BE2C (cell line): ENCODE results near the gene ARHGAP5.

Source experiments
- DNase-seq: peaks from one replicate; pipeline ENCODE4 v3.0.0-alpha.2; 2020
- H3K27me3 ChIP-seq: fragments of 250-450 bp; sonication (Bioruptor Pico); 2 replicates; pipeline ENCODE4 v1.5.1; 2020; ENCODE audit warnings: mild to moderate bottlenecking
- H3K36me3 ChIP-seq: fragments of 250-450 bp; sonication (Bioruptor Pico); 2 replicates; pipeline ENCODE4 v1.5.1; 2020; ENCODE audit warnings: mild to moderate bottlenecking
- H3K4me1 ChIP-seq: fragments of 250-450 bp; sonication (Bioruptor Pico); 2 replicates; pipeline ENCODE4 v1.5.1; 2020
- H3K4me3 ChIP-seq: 2 replicates; pipeline ENCODE4 v1.5.1; 2011; ENCODE audit warnings: low read depth, low read length
- H3K9me3 ChIP-seq: fragments of 250-450 bp; sonication (Bioruptor Pico); 2 replicates; pipeline ENCODE4 v1.5.1; 2020
- TF ChIP-seq, protein P1 (sequence below): IDR thresholded peaks from 2 replicates; pipeline ENCODE4 v1.5.1; 2012; ENCODE audit warnings: mild to moderate bottlenecking, low read depth, low read length

The ARHGAP5 gene

GRCh38 chr14:32083789-32084188 is 6.7 kb downstream of the ARHGAP5 start:
- Histone ChIP-seq H3K4me3 (no peak overlapping the region), H3K9me3 (no peaks in the 10 kb centered on the region), H3K4me1 (no peaks in the 10 kb centered on the region), H3K27me3 (no peaks in the 10 kb centered on the region), H3K36me3 (no peaks in the 10 kb centered on the region)
- DNase-seq: no peak
- TF ChIP-seq, protein P1, sequence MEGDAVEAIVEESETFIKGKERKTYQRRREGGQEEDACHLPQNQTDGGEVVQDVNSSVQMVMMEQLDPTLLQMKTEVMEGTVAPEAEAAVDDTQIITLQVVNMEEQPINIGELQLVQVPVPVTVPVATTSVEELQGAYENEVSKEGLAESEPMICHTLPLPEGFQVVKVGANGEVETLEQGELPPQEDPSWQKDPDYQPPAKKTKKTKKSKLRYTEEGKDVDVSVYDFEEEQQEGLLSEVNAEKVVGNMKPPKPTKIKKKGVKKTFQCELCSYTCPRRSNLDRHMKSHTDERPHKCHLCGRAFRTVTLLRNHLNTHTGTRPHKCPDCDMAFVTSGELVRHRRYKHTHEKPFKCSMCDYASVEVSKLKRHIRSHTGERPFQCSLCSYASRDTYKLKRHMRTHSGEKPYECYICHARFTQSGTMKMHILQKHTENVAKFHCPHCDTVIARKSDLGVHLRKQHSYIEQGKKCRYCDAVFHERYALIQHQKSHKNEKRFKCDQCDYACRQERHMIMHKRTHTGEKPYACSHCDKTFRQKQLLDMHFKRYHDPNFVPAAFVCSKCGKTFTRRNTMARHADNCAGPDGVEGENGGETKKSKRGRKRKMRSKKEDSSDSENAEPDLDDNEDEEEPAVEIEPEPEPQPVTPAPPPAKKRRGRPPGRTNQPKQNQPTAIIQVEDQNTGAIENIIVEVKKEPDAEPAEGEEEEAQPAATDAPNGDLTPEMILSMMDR: no peak

- no peak for DNase-seq
Observed at GRCh38 chr14:32085182-32085844, 8.2 kb downstream of the ARHGAP5 start.

GRCh38 chr14:32085845-32086383 is 8.8 kb downstream of the ARHGAP5 start:
- no peaks in the 10 kb centered on the region for H3K27me3 ChIP-seq
- no peaks in the 10 kb centered on the region for H3K9me3 ChIP-seq
- no peak for DNase-seq
- H3K4me1 ChIP-seq: no peaks in the 10 kb centered on the region
- H3K36me3 ChIP-seq: no peaks in the 10 kb centered on the region; the same call in 1 of the 2 replicates
- no peak overlapping the region for H3K4me3 ChIP-seq
- TF ChIP-seq, protein P1: no peak

More at GRCh38 chr14:32085182-32085844, 8.2 kb downstream of the ARHGAP5 start:
- Histone ChIP-seq H3K9me3 (no peaks in the 10 kb centered on the region), H3K27me3 (no peaks in the 10 kb centered on the region), H3K36me3 (no peaks in the 10 kb centered on the region), H3K4me3 (no peak overlapping the region), H3K4me1 (no peaks in the 10 kb centered on the region)
- TF ChIP-seq, protein P1: no peak

DNA sequence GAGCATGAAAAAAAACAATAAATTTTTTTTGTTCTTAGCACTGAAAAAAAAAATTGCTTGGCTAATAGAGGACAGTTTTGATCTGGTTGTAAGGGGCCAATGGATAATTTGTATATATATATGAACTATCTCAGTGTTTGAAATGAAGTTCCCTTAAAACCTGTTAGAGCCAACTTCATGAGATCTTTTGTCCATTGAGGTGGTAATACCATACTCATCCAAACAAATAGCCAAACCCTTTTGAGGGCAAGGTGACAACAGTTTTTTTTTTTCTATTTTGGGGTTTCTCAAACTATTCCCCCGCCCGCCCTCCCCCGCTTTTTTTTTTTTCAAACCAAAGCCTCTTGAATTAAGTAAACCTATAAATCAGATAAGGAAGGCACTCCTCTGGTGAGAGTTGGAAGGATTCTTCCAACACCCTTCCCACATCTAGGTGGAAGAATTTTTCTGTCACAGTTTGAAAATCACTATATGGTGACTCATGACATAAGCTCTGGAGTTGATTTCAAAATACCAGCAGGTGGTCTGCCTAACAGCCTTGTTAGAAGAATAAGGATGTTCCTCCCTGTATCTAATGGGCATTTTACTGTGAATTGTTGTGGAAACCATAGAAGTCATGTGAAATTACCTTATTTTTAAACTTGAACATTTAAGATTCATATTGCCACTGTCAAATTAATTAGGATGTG is 10.2 kb downstream of the ARHGAP5 start:
- no peaks in the 10 kb centered on the region for H3K27me3 ChIP-seq
- no peak for DNase-seq
- H3K4me3 ChIP-seq: no peak overlapping the region
- no peaks in the 10 kb centered on the region for H3K9me3 ChIP-seq
- TF ChIP-seq, protein P1: no peak
- peaks cover 4% of the 10 kb centered on the region for H3K36me3 ChIP-seq
- no peaks in the 10 kb centered on the region for H3K4me1 ChIP-seq

DNA sequence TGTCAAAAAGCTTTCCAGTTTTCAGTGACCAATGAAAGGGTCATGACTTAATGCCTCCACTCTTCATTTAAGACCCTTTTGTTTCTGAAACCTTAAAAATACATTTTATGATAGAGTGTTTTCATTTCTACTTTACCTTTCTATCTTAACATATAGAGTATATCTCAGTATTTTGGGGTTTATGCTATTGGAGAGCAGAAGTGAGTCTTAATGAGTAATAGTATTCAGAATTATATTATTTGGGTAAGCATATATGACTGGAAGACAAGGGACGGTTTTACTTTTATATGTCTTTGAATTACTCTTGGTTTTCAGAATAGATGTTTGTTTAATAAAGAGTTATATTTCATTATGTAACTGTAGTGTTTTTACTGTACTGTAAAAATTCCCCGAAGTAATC is 10.8 kb downstream of the ARHGAP5 start:
- Histone ChIP-seq H3K4me3 (no peak overlapping the region), H3K4me1 (no peaks in the 10 kb centered on the region), H3K36me3 (peaks cover 9% of the 10 kb centered on the region), H3K27me3 (no peaks in the 10 kb centered on the region), H3K9me3 (no peaks in the 10 kb centered on the region)
- DNase-seq: no peak
- TF ChIP-seq, protein P1: no peak

- no peak overlapping the region for H3K4me3 ChIP-seq
- H3K4me1 ChIP-seq: no peaks in the 10 kb centered on the region
- TF ChIP-seq, protein P1: no peak
- peaks cover 23% of the 10 kb centered on the region for H3K36me3 ChIP-seq
- H3K27me3 ChIP-seq: no peaks in the 10 kb centered on the region
- no peak for DNase-seq
- H3K9me3 ChIP-seq: no peaks in the 10 kb centered on the region
Observed at GRCh38 chr14:32090686-32091085, 13.6 kb downstream of the ARHGAP5 start.
